NCI-H526 (cell line): ENCODE measurements around the gene LCE2B.

Experiments used
- DNase-seq, 2 experiments: peaks; one replicate each; lab custom pipeline; 2025; lab: John Stamatoyannopoulos, UW

Gene LCE2B

DNA sequence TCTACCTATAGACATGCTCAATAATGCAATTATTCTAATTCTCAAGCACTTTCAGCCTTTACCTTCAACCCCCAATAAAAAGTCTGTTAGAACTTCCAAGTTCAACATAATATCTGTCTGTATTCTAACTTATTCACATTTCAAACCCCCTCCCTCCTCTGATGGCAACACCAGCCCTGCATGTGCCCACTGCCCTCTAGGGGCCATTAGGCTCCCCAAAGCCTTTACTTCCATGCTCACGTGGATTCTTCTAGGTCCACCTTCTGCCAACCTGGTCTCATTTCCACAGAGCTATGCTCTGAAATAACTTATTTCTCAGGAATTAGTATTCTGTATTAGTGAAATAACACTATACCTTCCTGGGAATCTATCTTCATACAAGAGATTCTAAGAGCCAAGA lies 49.7 kb downstream of the LCE2B start:
- no peak for DNase-seq
